HEK293 (cell line): ENCODE results near the gene RPL35A.

Experiments used
- CTCF ChIA-PET: fragments of 350-600 bp; formaldehyde crosslinking; extraction: SDS; loops from one replicate; lab custom pipeline; 2021; ENCODE audit warnings: antibody characterized with exemption; lab: Yijun Ruan, JAX
- POLR2A ChIA-PET: fragments of 300-600 bp; formaldehyde crosslinking; extraction: SDS; loops from one replicate; lab custom pipeline; 2020; ENCODE audit warnings: antibody characterized with exemption, inconsistent platforms; lab: Yijun Ruan, JAX
- H3K27ac ChIP-seq: fragments of 200-500 bp; sonication (Bioruptor generic); 2 replicates; pipeline ENCODE4 v1.5.1; 2014; ENCODE audit warnings: low read depth, low read length, control low read depth, inconsistent platforms; ENCODE audit errors: extremely low read depth
- H3K36me3 ChIP-seq, 2 experiments: fragments of 200-500 bp in 1 of 2; sonication (Bioruptor generic) in 1 of 2; 1 replicate in 1 of 2; 2 replicates in 1 of 2; pipeline ENCODE4 v1.5.1; 2014 to 2017; ENCODE audit warnings: inconsistent platforms in 2 of 2, low read length in 2 of 2; ENCODE audit not compliant: control insufficient read depth in 2 of 2, insufficient read depth in 1 of 2
- H3K4me1 ChIP-seq: fragments of 200-500 bp; sonication (Bioruptor generic); 2 replicates; pipeline ENCODE4 v1.5.1; 2014; ENCODE audit warnings: mild to moderate bottlenecking, low read length, inconsistent platforms; ENCODE audit not compliant: control insufficient read depth, insufficient read depth
- H3K4me3 ChIP-seq: 2 replicates; pipeline ENCODE4 v1.5.1; 2011; ENCODE audit warnings: low read depth, mild to moderate bottlenecking, control low read depth, low read length, moderate library complexity
- H3K9me3 ChIP-seq: fragments of 200-500 bp; sonication (Bioruptor generic); 2 replicates; pipeline ENCODE4 v1.5.1; 2014; ENCODE audit warnings: low read depth, low read length, inconsistent platforms; ENCODE audit not compliant: control insufficient read depth, insufficient read depth
- FEZF1 ChIP-seq: fragments of 450-650 bp; formaldehyde crosslinking; IDR thresholded peaks from 2 replicates; pipeline ENCODE4 v1.5.1; 2016; ENCODE audit warnings: missing biosample characterization, missing genetic modification characterization
- KLF17 ChIP-seq: fragments of 450-650 bp; formaldehyde crosslinking; IDR thresholded peaks from 2 replicates; pipeline ENCODE4 v1.5.1; 2016; ENCODE audit warnings: missing biosample characterization, missing genetic modification characterization
- KLF8 ChIP-seq: fragments of 450-650 bp; formaldehyde crosslinking; IDR thresholded peaks from 2 replicates; pipeline ENCODE4 v1.5.1; 2016; ENCODE audit warnings: missing biosample characterization, missing genetic modification characterization
- KLF9 ChIP-seq: fragments of 450-650 bp; formaldehyde crosslinking; IDR thresholded peaks from 2 replicates; pipeline ENCODE4 v1.5.1; 2016; ENCODE audit warnings: missing biosample characterization, missing genetic modification characterization, low read depth
- MEIS1 ChIP-seq: sonication (generic); formaldehyde crosslinking; IDR thresholded peaks from 2 replicates; pipeline ENCODE4 v1.8.1; 2022; ENCODE audit warnings: missing genetic modification reagents, mild to moderate bottlenecking, borderline replicate concordance
- OSR2 ChIP-seq: fragments of 450-650 bp; formaldehyde crosslinking; IDR thresholded peaks from 2 replicates; pipeline ENCODE4 v1.5.1; 2016; ENCODE audit warnings: missing biosample characterization, missing genetic modification characterization
- OVOL3 ChIP-seq: fragments of 450-650 bp; formaldehyde crosslinking; IDR thresholded peaks from 2 replicates; pipeline ENCODE4 v1.5.1; 2016; ENCODE audit warnings: missing biosample characterization, missing genetic modification characterization
- SP3 ChIP-seq: fragments of 450-650 bp; formaldehyde crosslinking; IDR thresholded peaks from 2 replicates; pipeline ENCODE4 v1.5.1; 2016; ENCODE audit warnings: missing biosample characterization, missing genetic modification characterization
- ZBTB21 ChIP-seq: fragments of 450-650 bp; formaldehyde crosslinking; IDR thresholded peaks from 2 replicates; pipeline ENCODE4 v1.5.1; 2017; ENCODE audit warnings: missing biosample characterization, missing genetic modification characterization
- ZBTB7A ChIP-seq: fragments of 450-650 bp; formaldehyde crosslinking; IDR thresholded peaks from 2 replicates; pipeline ENCODE4 v1.5.1; 2016; ENCODE audit warnings: low read depth, missing biosample characterization, missing genetic modification characterization
- ZBTB8A ChIP-seq: fragments of 450-650 bp; formaldehyde crosslinking; IDR thresholded peaks from 2 replicates; pipeline ENCODE4 v1.5.1; 2016; ENCODE audit warnings: missing biosample characterization, missing genetic modification characterization
- ZFP3 ChIP-seq: fragments of 450-650 bp; formaldehyde crosslinking; IDR thresholded peaks from 2 replicates; pipeline ENCODE4 v1.5.1; 2016; ENCODE audit warnings: low read depth, missing biosample characterization, missing genetic modification characterization
- ZFP69B ChIP-seq: fragments of 450-650 bp; formaldehyde crosslinking; IDR thresholded peaks from 2 replicates; pipeline ENCODE4 v1.5.1; 2016; ENCODE audit warnings: missing biosample characterization, missing genetic modification characterization
- ZNF112 ChIP-seq: fragments of 450-650 bp; formaldehyde crosslinking; IDR thresholded peaks from 2 replicates; pipeline ENCODE4 v1.5.0; 2017; ENCODE audit warnings: missing biosample characterization, missing genetic modification characterization
- ZNF114 ChIP-seq: fragments of 450-650 bp; formaldehyde crosslinking; IDR thresholded peaks from 2 replicates; pipeline ENCODE4 v1.5.0; 2017; ENCODE audit warnings: missing biosample characterization, missing genetic modification characterization
- ZNF132 ChIP-seq: fragments of 450-650 bp; formaldehyde crosslinking; IDR thresholded peaks from 2 replicates; pipeline ENCODE4 v1.5.1; 2017; ENCODE audit warnings: missing biosample characterization, missing genetic modification characterization, borderline replicate concordance
- ZNF16 ChIP-seq: fragments of 450-650 bp; formaldehyde crosslinking; IDR thresholded peaks from 2 replicates; pipeline ENCODE4 v1.5.1; 2016; ENCODE audit warnings: low read depth, missing biosample characterization, missing genetic modification characterization
- ZNF175 ChIP-seq: fragments of 450-650 bp; formaldehyde crosslinking; IDR thresholded peaks from 2 replicates; pipeline ENCODE4 v1.5.1; 2016; ENCODE audit warnings: missing biosample characterization, missing genetic modification characterization
- ZNF184 ChIP-seq: fragments of 450-650 bp; IDR thresholded peaks from 2 replicates; pipeline ENCODE4 v1.5.1; 2018; ENCODE audit warnings: missing biosample characterization, mild to moderate bottlenecking, missing genetic modification characterization
- ZNF211 ChIP-seq: fragments of 450-650 bp; formaldehyde crosslinking; IDR thresholded peaks from 2 replicates; pipeline ENCODE4 v1.5.1; 2016; ENCODE audit warnings: low read depth, missing biosample characterization, missing genetic modification characterization
- ZNF221 ChIP-seq: fragments of 450-650 bp; formaldehyde crosslinking; IDR thresholded peaks from 2 replicates; pipeline ENCODE4 v1.5.1; 2017; ENCODE audit warnings: missing biosample characterization, missing genetic modification characterization, borderline replicate concordance
- ZNF223 ChIP-seq: fragments of 450-650 bp; formaldehyde crosslinking; IDR thresholded peaks from 2 replicates; pipeline ENCODE4 v1.5.1; 2016; ENCODE audit warnings: missing biosample characterization, missing genetic modification characterization
- ZNF274 ChIP-seq, 2 experiments: fragments of 200-500 bp in 1 of 2; fragments of 450-650 bp in 1 of 2; sonication (Bioruptor generic) in 1 of 2; formaldehyde crosslinking in 1 of 2; IDR thresholded peaks; 2 replicates each; pipeline versions ENCODE4 v1.5.1 to v1.6.1; 2014 to 2016; ENCODE audit warnings: borderline replicate concordance in 1 of 2, inconsistent platforms in 1 of 2, low read length in 1 of 2, missing biosample characterization in 1 of 2, missing genetic modification characterization in 1 of 2
- ZNF48 ChIP-seq: fragments of 450-650 bp; formaldehyde crosslinking; IDR thresholded peaks from 2 replicates; pipeline ENCODE4 v1.5.1; 2016; ENCODE audit warnings: missing biosample characterization, missing genetic modification characterization
- ZNF514 ChIP-seq: fragments of 450-650 bp; formaldehyde crosslinking; IDR thresholded peaks from 2 replicates; pipeline ENCODE4 v1.5.1; 2016; ENCODE audit warnings: missing biosample characterization, missing genetic modification characterization
- ZNF600 ChIP-seq: fragments of 450-650 bp; formaldehyde crosslinking; IDR thresholded peaks from 2 replicates; pipeline ENCODE4 v1.5.1; 2016; ENCODE audit warnings: missing biosample characterization, missing genetic modification characterization
- ZNF645 ChIP-seq: fragments of 450-650 bp; formaldehyde crosslinking; IDR thresholded peaks from 2 replicates; pipeline ENCODE4; 2016; ENCODE audit warnings: missing biosample characterization, missing genetic modification characterization
- ZNF777 ChIP-seq: fragments of 450-650 bp; formaldehyde crosslinking; IDR thresholded peaks from 2 replicates; pipeline ENCODE4 v1.5.1; 2017; ENCODE audit warnings: missing biosample characterization, missing genetic modification characterization, borderline replicate concordance
- ZNF785 ChIP-seq: fragments of 450-650 bp; formaldehyde crosslinking; IDR thresholded peaks from 2 replicates; pipeline ENCODE4 v1.5.1; 2016; ENCODE audit warnings: missing biosample characterization, missing genetic modification characterization
- ZNF843 ChIP-seq: fragments of 450-650 bp; formaldehyde crosslinking; IDR thresholded peaks from 2 replicates; pipeline ENCODE4 v1.5.1; 2016; ENCODE audit warnings: missing biosample characterization, missing genetic modification characterization
- ZSCAN16 ChIP-seq: fragments of 450-650 bp; formaldehyde crosslinking; IDR thresholded peaks from 2 replicates; pipeline ENCODE4 v1.5.1; 2016; ENCODE audit warnings: missing biosample characterization, missing genetic modification characterization
- ZSCAN4 ChIP-seq: fragments of 450-650 bp; formaldehyde crosslinking; IDR thresholded peaks from 2 replicates; pipeline ENCODE4 v1.5.1; 2017; ENCODE audit warnings: missing biosample characterization, missing genetic modification characterization
- TF ChIP-seq, protein P1 (sequence below): fragments of 450-650 bp; formaldehyde crosslinking; IDR thresholded peaks from 2 replicates; pipeline ENCODE4 v1.5.1; 2017; ENCODE audit warnings: missing biosample characterization, missing genetic modification characterization
- TF ChIP-seq, protein P2 (sequence below): fragments of 450-650 bp; formaldehyde crosslinking; IDR thresholded peaks from 2 replicates; pipeline ENCODE4 v1.5.1; 2016; ENCODE audit warnings: missing biosample characterization, missing genetic modification characterization

Gene RPL35A

GRCh38 chr3:197906850-197907187 lies 43.2 kb upstream of the RPL35A start:
- TF ChIP-seq KLF9 (tag by site-specific recombination), result no peak
- no peak for TF ChIP-seq ZNF112 (tag by site-specific recombination)
- no peak for TF ChIP-seq ZNF48 (tag by site-specific recombination)
- no peak for TF ChIP-seq ZNF843
- no peak for TF ChIP-seq ZFP3
- no peak for TF ChIP-seq OVOL3 (tag by site-specific recombination)
- TF ChIP-seq MEIS1 (CRISPR knock-in tag), result no peak
- TF ChIP-seq ZBTB8A (tag by site-specific recombination), result no peak
- TF ChIP-seq ZBTB7A (tag by site-specific recombination), result no peak
- TF ChIP-seq ZNF211 (tag by site-specific recombination), result no peak
- no peak for TF ChIP-seq ZNF175 (tag by site-specific recombination)
- TF ChIP-seq ZNF16 (tag by site-specific recombination), result no peak
- TF ChIP-seq ZBTB21 (tag by site-specific recombination), result no peak
- no peak for TF ChIP-seq ZNF184 (tag by site-specific recombination)
- TF ChIP-seq ZNF777 (tag by site-specific recombination), result no peak
- TF ChIP-seq ZSCAN16 (tag by site-specific recombination), result no peak
- TF ChIP-seq ZNF600, result no peak
- no peak for TF ChIP-seq SP3
- TF ChIP-seq ZNF785, result no peak
- H3K36me3 ChIP-seq, result no peaks in the 10 kb centered on the region
- no peaks in the 10 kb centered on the region for H3K9me3 ChIP-seq
- H3K27ac ChIP-seq, result no peak overlapping the region
- POLR2A ChIA-PET, result no interaction called here
- CTCF ChIA-PET, result interaction anchor here (0.7 to 1.2 kb wide), 3 partner anchors 13 to 172 kb away, joined by 3 to 7 read pairs (median 4); no protein-coding TSS in a partner anchor
- H3K4me1 ChIP-seq, result no peaks in the 10 kb centered on the region
- H3K4me3 ChIP-seq, result no peak overlapping the region

DNA sequence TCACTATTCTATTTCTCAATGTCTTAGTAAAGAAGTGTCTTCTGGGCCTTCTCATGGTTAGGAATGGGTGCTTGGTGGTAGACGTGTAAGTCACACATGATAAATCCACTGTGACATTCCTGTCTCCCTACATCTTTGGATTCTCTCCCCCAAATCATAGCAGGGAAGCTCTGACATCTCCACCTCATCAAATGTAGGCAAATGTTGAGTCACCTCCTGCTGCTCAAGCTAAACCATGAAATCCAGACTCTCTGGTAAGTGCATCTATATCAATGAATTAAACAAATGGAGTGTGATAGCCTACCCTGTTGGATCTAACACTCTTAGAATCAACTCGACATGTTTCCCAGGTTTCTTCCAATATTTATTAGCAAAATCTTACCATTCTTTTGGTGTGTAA lies 42.8 kb upstream of the RPL35A start:
- CTCF ChIA-PET, result interaction anchor here (0.7 to 1.2 kb wide), 3 partner anchors 13 to 172 kb away, joined by 3 to 7 read pairs (median 4); no protein-coding TSS in a partner anchor
- Histone ChIP-seq H3K36me3 (no peaks in the 10 kb centered on the region), H3K9me3 (no peaks in the 10 kb centered on the region), H3K27ac (no peak overlapping the region), H3K4me1 (no peaks in the 10 kb centered on the region), H3K4me3 (no peak overlapping the region)
- POLR2A ChIA-PET, result no interaction called here
- TF ChIP-seq ZNF223 (tag by site-specific recombination), result no peak
- TF ChIP-seq, protein P1, sequence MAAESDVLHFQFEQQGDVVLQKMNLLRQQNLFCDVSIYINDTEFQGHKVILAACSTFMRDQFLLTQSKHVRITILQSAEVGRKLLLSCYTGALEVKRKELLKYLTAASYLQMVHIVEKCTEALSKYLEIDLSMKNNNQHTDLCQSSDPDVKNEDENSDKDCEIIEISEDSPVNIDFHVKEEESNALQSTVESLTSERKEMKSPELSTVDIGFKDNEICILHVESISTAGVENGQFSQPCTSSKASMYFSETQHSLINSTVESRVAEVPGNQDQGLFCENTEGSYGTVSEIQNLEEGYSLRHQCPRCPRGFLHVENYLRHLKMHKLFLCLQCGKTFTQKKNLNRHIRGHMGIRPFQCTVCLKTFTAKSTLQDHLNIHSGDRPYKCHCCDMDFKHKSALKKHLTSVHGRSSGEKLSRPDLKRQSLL (tag by site-specific recombination), result no peak
- no peak for TF ChIP-seq FEZF1 (tag by site-specific recombination)
- TF ChIP-seq ZNF514 (tag by site-specific recombination), result no peak
- no peak for TF ChIP-seq OSR2
- TF ChIP-seq ZFP69B (tag by site-specific recombination), result no peak
- TF ChIP-seq KLF8 (tag by site-specific recombination), result no peak
- TF ChIP-seq ZNF221 (tag by site-specific recombination), result no peak
- TF ChIP-seq ZNF114 (tag by site-specific recombination), result no peak
- TF ChIP-seq ZNF645 (tag by site-specific recombination), result no peak
- TF ChIP-seq ZSCAN4, result no peak
- TF ChIP-seq ZNF274 (IDR thresholded peaks at IDR 0.05; ENCODE audit: low read length), result no peak
- TF ChIP-seq ZNF274 (tag by site-specific recombination; IDR thresholded peaks at IDR 0.05; ENCODE audit: borderline replicate concordance), result no peak
- TF ChIP-seq ZNF132, result no peak
- TF ChIP-seq KLF17 (tag by site-specific recombination), result no peak
- TF ChIP-seq ZNF785, result no peak
- TF ChIP-seq, protein P2, sequence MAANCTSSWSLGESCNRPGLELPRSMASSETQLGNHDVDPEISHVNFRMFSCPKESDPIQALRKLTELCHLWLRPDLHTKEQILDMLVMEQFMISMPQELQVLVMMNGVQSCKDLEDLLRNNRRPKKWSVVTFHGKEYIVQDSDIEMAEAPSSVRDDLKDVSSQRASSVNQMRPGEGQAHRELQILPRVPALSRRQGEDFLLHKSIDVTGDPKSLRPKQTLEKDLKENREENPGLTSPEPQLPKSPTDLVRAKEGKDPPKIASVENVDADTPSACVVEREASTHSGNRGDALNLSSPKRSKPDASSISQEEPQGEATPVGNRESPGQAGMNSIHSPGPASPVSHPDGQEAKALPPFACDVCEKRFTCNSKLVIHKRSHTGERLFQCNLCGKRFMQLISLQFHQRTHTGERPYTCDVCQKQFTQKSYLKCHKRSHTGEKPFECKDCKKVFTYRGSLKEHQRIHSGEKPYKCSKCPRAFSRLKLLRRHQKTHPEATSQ, result no peak
